ENCODE data around the gene ATOH8. TPM values are rescaled to one million over a fixed set of nuclear protein-coding genes. Genes with fewer than 3 reads are reported as not detected.

Gene ATOH8
- polyA plus RNA-seq, 1 donor = 5.1 TPM

DNA sequence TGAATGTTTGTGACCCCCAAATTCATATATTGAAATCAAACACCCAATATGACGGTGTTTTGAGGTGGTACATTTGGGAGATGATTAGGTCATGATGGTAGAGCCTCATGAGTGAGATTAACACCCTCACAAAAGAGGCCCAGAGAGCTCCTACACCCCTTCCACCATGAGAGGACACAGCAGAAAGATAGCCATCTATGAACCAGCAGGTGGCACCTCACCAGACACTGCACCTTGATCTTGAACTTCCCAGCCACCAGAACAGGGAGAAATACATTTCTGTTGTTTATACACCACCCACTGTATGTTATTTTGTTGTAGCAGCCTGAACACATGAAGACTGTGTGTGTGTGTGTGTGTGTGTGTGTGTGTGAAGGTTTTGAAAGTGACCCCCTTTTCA lies 76.9 kb downstream of the ATOH8 start:
- H3K27ac ChIP-seq (ENCODE audit: low read length) = no peak overlapping the region
- H3K4me1 ChIP-seq (ENCODE audit: control insufficient read depth, insufficient read depth, low read length) = peaks cover 4% of the 10 kb centered on the region
- peaks cover 3% of the 10 kb centered on the region for H3K27me3 ChIP-seq (ENCODE audit: control insufficient read depth, insufficient read depth, low read length)
- no peaks in the 10 kb centered on the region for H3K36me3 ChIP-seq (ENCODE audit: control insufficient read depth, insufficient read depth, low read length)
- H3K4me3 ChIP-seq (ENCODE audit: low read length) = no peak overlapping the region
- no peaks in the 10 kb centered on the region for H3K9me3 ChIP-seq (ENCODE audit: control insufficient read depth, low read depth, low read length)
- DNase-seq = no peak
- WGBS (ENCODE audit: insufficient coverage, low lambda C conversion rate) = 100% methylated on average over 1 of the region's 1 CpG

GRCh38 chr2:85831735-85832134 lies 77.9 kb downstream of the ATOH8 start:
- WGBS (ENCODE audit: insufficient coverage, low lambda C conversion rate) = no CpG with 5 or more reads among the region's 2 CpGs
- H3K27me3 ChIP-seq (ENCODE audit: control insufficient read depth, insufficient read depth, low read length) = peaks cover 3% of the 10 kb centered on the region
- H3K4me1 ChIP-seq (ENCODE audit: control insufficient read depth, insufficient read depth, low read length) = peaks cover 4% of the 10 kb centered on the region
- H3K27ac ChIP-seq (ENCODE audit: low read length) = no peak overlapping the region
- no peaks in the 10 kb centered on the region for H3K36me3 ChIP-seq (ENCODE audit: control insufficient read depth, insufficient read depth, low read length)
- DNase-seq = no peak
- no peak overlapping the region for H3K4me3 ChIP-seq (ENCODE audit: low read length)
- no peaks in the 10 kb centered on the region for H3K9me3 ChIP-seq (ENCODE audit: control insufficient read depth, low read depth, low read length)

GRCh38 chr2:85834466-85834865 lies 80.7 kb downstream of the ATOH8 start:
- Histone ChIP-seq H3K27ac (ENCODE audit: low read length) (no peak overlapping the region), H3K27me3 (ENCODE audit: control insufficient read depth, insufficient read depth, low read length) (peaks cover 2% of the 10 kb centered on the region), H3K9me3 (ENCODE audit: control insufficient read depth, low read depth, low read length) (no peaks in the 10 kb centered on the region), H3K36me3 (ENCODE audit: control insufficient read depth, insufficient read depth, low read length) (no peaks in the 10 kb centered on the region), H3K4me1 (ENCODE audit: control insufficient read depth, insufficient read depth, low read length) (no peaks in the 10 kb centered on the region), H3K4me3 (ENCODE audit: low read length) (no peak overlapping the region)
- DNase-seq = no peak

Other genes starting within 250 kb of the ATOH8 start
- gene MAT2A, start 214.8 kb upstream of the ATOH8 start, polyA plus RNA-seq = 345 TPM
- 24.8 TPM for gene GGCX, start 192.5 kb upstream of the ATOH8 start, polyA plus RNA-seq
- 158 TPM for gene VAMP8, start 176.4 kb upstream of the ATOH8 start, polyA plus RNA-seq
- 18.0 TPM for gene VAMP5, start 169.6 kb upstream of the ATOH8 start, polyA plus RNA-seq
- gene RNF181, start 158.2 kb upstream of the ATOH8 start, polyA plus RNA-seq = 131 TPM
- 40.9 TPM for gene TMEM150A, start 151.3 kb upstream of the ATOH8 start, polyA plus RNA-seq
- 44.1 TPM for gene C2orf68, start 141.9 kb upstream of the ATOH8 start, polyA plus RNA-seq
- gene USP39, start 137.8 kb upstream of the ATOH8 start, polyA plus RNA-seq = 45.2 TPM
- 0.01 TPM for gene SFTPB, start 85.8 kb upstream of the ATOH8 start, polyA plus RNA-seq
- gene GNLY, start 59.6 kb upstream of the ATOH8 start, polyA plus RNA-seq = 13.1 TPM
- 10.0 TPM for gene ST3GAL5, start 135.0 kb downstream of the ATOH8 start, polyA plus RNA-seq